ENCODE results near the gene ASIC4.
A peak's percentile ranks its signal among the peaks of the same experiment; 100 is the strongest.

DNA sequence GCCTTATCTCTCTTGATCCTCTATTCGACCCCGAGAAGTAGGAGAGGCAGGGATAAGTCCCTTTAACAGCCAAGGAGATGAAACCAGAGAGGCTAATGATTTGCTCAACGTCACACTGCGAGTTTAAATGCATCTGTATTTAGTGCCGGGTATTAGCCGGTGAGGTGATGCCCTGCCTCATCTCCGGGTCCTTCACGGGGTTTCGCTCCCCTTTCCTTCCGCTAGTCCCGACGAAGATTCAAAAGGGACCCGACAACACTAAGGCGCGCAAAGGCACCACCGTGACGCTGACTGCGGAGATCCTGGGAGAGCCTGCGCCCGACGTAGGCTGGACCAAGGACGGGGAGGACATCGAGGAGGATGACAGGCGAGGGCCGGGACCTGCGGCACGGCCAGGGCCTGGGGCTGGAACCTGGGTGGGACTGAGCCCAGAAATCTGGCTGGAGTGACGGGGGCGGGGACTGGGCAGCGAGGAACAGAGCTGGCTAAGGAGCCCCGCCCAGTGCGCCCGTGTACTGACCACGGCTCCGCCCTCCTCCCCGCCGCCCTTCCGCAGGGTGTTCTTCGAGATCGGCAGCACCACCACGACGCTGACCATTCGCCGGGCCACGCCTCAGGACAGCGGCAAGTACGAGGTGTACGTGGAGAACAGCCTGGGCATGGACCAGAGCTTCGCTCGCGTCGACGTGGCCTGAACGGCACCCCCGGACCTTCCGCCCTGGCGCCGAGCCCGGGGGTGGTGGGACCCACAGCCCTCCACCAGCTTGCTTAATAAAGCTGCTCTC is 16.6 kb upstream of the ASIC4 start:
- TF ChIP-seq POLR2A (IDR thresholded peaks at IDR 0.05; ENCODE audit: borderline replicate concordance, extremely low read depth, insufficient read depth, insufficient read length), result peak; percentile 8
- TF ChIP-seq RAD21 (IDR thresholded peaks at IDR 0.05; ENCODE audit: low read depth), result no peak
- no peak for TF ChIP-seq CEBPB (IDR thresholded peaks at IDR 0.05; ENCODE audit: low read depth)
- TF ChIP-seq EGR1 (IDR thresholded peaks at IDR 0.05; ENCODE audit: low read depth), result no peak
- no peak for TF ChIP-seq EZH2 (IDR thresholded peaks at IDR 0.05)
- TF ChIP-seq, protein P1, sequence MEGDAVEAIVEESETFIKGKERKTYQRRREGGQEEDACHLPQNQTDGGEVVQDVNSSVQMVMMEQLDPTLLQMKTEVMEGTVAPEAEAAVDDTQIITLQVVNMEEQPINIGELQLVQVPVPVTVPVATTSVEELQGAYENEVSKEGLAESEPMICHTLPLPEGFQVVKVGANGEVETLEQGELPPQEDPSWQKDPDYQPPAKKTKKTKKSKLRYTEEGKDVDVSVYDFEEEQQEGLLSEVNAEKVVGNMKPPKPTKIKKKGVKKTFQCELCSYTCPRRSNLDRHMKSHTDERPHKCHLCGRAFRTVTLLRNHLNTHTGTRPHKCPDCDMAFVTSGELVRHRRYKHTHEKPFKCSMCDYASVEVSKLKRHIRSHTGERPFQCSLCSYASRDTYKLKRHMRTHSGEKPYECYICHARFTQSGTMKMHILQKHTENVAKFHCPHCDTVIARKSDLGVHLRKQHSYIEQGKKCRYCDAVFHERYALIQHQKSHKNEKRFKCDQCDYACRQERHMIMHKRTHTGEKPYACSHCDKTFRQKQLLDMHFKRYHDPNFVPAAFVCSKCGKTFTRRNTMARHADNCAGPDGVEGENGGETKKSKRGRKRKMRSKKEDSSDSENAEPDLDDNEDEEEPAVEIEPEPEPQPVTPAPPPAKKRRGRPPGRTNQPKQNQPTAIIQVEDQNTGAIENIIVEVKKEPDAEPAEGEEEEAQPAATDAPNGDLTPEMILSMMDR (IDR thresholded peaks at IDR 0.05 in 2 of 3, conservative IDR thresholded peaks at IDR 0.05 in 1 of 3; ENCODE audit: borderline replicate concordance in 1 of 3, insufficient read depth in 1 of 3, low read depth in 2 of 3, low read length in 2 of 3), result no peak
- peak; percentile 74 for TF ChIP-seq POLR2AphosphoS5 (IDR thresholded peaks at IDR 0.05; ENCODE audit: low read depth, low read length)
- TF ChIP-seq, protein P2, sequence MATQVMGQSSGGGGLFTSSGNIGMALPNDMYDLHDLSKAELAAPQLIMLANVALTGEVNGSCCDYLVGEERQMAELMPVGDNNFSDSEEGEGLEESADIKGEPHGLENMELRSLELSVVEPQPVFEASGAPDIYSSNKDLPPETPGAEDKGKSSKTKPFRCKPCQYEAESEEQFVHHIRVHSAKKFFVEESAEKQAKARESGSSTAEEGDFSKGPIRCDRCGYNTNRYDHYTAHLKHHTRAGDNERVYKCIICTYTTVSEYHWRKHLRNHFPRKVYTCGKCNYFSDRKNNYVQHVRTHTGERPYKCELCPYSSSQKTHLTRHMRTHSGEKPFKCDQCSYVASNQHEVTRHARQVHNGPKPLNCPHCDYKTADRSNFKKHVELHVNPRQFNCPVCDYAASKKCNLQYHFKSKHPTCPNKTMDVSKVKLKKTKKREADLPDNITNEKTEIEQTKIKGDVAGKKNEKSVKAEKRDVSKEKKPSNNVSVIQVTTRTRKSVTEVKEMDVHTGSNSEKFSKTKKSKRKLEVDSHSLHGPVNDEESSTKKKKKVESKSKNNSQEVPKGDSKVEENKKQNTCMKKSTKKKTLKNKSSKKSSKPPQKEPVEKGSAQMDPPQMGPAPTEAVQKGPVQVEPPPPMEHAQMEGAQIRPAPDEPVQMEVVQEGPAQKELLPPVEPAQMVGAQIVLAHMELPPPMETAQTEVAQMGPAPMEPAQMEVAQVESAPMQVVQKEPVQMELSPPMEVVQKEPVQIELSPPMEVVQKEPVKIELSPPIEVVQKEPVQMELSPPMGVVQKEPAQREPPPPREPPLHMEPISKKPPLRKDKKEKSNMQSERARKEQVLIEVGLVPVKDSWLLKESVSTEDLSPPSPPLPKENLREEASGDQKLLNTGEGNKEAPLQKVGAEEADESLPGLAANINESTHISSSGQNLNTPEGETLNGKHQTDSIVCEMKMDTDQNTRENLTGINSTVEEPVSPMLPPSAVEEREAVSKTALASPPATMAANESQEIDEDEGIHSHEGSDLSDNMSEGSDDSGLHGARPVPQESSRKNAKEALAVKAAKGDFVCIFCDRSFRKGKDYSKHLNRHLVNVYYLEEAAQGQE (IDR thresholded peaks at IDR 0.05; ENCODE audit: low read depth), result no peak
- TF ChIP-seq EZH2phosphoT487 (IDR thresholded peaks at IDR 0.05; ENCODE audit: borderline replicate concordance), result no peak
- 0 out of 2 replicates have a peak, but pooled peaks have one; percentile 22 for TF ChIP-seq ZFX (IDR thresholded peaks at IDR 0.05)
- no peak for TF ChIP-seq JUND (IDR thresholded peaks at IDR 0.05)
- TF ChIP-seq, protein P3, sequence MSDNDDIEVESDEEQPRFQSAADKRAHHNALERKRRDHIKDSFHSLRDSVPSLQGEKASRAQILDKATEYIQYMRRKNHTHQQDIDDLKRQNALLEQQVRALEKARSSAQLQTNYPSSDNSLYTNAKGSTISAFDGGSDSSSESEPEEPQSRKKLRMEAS (IDR thresholded peaks at IDR 0.05), result no peak
- TF ChIP-seq SRF (IDR thresholded peaks at IDR 0.05; ENCODE audit: low read depth), result no peak
